Loucy (cell line): Measurements from ENCODE around the gene ASB8.
A peak's percentile ranks its signal among the peaks of the same experiment; 100 is the strongest.
"Not testable (repeated sequence)": the region's sequence is repeated elsewhere in the genome, so short reads cannot be mapped to it uniquely, and the experiment has no call there.

Experiments
- H2AFZ ChIP-seq: fragments of 200-600 bp; sonication (generic); 2 replicates; pipeline ENCODE4 v1.6.0; 2016; ENCODE audit warnings: antibody characterized with exemption, mild to moderate bottlenecking, low read length, moderate library complexity
- H3F3A ChIP-seq: fragments of 200-600 bp; 2 replicates; pipeline ENCODE4 v1.6.0; 2016; ENCODE audit warnings: antibody characterized with exemption, low read depth, mild to moderate bottlenecking
- H3K27me3 ChIP-seq: fragments of 200-600 bp; sonication (generic); 2 replicates; pipeline ENCODE4 v1.6.1; 2014; ENCODE audit warnings: low read length, mild to moderate bottlenecking; ENCODE audit not compliant: insufficient read depth, poor library complexity, severe bottlenecking
- H3K36me3 ChIP-seq: fragments of 200-600 bp; sonication (generic); 2 replicates; pipeline ENCODE4 v1.6.1; 2016; ENCODE audit warnings: low read length; ENCODE audit not compliant: insufficient read depth
- H3K4me1 ChIP-seq: fragments of 200-600 bp; sonication (generic); 2 replicates; pipeline ENCODE4 v1.5.1; 2014; ENCODE audit warnings: low read length, mild to moderate bottlenecking; ENCODE audit not compliant: insufficient read depth, poor library complexity, severe bottlenecking
- H3K4me2 ChIP-seq: fragments of 200-600 bp; sonication (generic); 2 replicates; pipeline ENCODE4 v1.6.0; 2014; ENCODE audit warnings: antibody characterized with exemption, low read length, low read depth, mild to moderate bottlenecking; ENCODE audit not compliant: poor library complexity, severe bottlenecking
- H3K4me3 ChIP-seq: fragments of 200-600 bp; sonication (generic); 2 replicates; pipeline ENCODE4 v1.5.1; 2014; ENCODE audit warnings: low read length, mild to moderate bottlenecking, mixed read lengths; ENCODE audit not compliant: poor library complexity, severe bottlenecking
- H3K79me2 ChIP-seq: fragments of 200-600 bp; sonication (generic); 2 replicates; pipeline ENCODE4 v1.6.1; 2014; ENCODE audit warnings: low read length; ENCODE audit not compliant: insufficient read depth
- H3K9ac ChIP-seq: fragments of 200-600 bp; sonication (generic); 2 replicates; pipeline ENCODE4 v1.6.0; 2014; ENCODE audit warnings: mild to moderate bottlenecking, low read depth, low read length, moderate library complexity; ENCODE audit not compliant: poor library complexity, severe bottlenecking
- H3K9me2 ChIP-seq: fragments of 200-600 bp; sonication (generic); replicated peaks from 2 replicates; pipeline ENCODE4 v1.6.1; 2016; ENCODE audit warnings: low read depth, low read length, mixed read lengths
- H3K9me3 ChIP-seq: fragments of 200-600 bp; sonication (generic); 2 replicates; pipeline ENCODE4 v1.6.1; 2014; ENCODE audit warnings: mild to moderate bottlenecking, antibody characterized with exemption, low read length, low read depth; ENCODE audit not compliant: insufficient read depth
- H4K20me1 ChIP-seq: fragments of 200-600 bp; sonication (generic); 2 replicates; pipeline ENCODE4 v1.6.0; 2014; ENCODE audit warnings: antibody characterized with exemption, low read length, mild to moderate bottlenecking; ENCODE audit not compliant: insufficient read depth, poor library complexity, severe bottlenecking
- EZH2phosphoT487 ChIP-seq: fragments of 200-600 bp; IDR thresholded peaks from 2 replicates; pipeline ENCODE4 v1.6.1; 2018; ENCODE audit warnings: antibody characterized with exemption, mild to moderate bottlenecking, moderate library complexity, borderline replicate concordance
- TF ChIP-seq, protein P1 (sequence below): fragments of 200-600 bp; sonication (generic); conservative IDR thresholded peaks from 2 replicates; pipeline ENCODE4 v1.5.1; 2014; ENCODE audit warnings: mild to moderate bottlenecking, antibody characterized with exemption, low read length

ASB8 gene

DNA sequence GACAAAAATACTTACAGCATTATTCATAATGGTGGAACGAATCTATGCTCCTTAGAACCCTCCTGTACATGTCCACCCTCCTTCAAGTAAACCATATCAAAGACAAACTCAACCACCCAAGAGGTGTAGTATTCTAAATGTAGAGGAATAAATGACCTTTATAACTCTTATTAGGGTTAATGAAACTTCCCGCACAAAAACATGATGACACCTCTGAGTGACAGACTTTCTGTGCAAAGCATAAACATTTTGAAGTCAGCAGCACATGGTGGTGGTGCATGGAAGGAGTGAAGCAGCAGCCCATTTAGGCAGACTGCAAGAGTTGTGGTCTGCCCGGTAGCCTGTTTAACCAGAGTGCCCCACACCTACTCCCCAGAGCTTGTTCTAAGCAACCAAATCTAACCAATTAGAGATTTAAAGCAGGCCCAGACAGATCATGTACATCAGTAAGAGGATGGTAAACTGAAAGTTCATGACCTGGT is 615 bp upstream of the ASB8 start:
- no peaks in the 10 kb centered on the region; the same call in 1 of the 2 replicates for H3K36me3 ChIP-seq
- no peaks in the 10 kb centered on the region for H3K27me3 ChIP-seq
- peaks cover 34% of the 10 kb centered on the region for H3K79me2 ChIP-seq
- 0 out of 2 replicates have a peak, but pooled peaks cover 3% of the 10 kb centered on the region for H3F3A ChIP-seq
- no peaks in the 10 kb centered on the region for H3K9me2 ChIP-seq
- peak overlapping the region; percentile 80 for H3K9ac ChIP-seq
- H3K9me3 ChIP-seq = no peaks in the 10 kb centered on the region
- peak overlapping the region; percentile 63 for H2AFZ ChIP-seq
- no peak for TF ChIP-seq EZH2phosphoT487
- TF ChIP-seq, protein P1, sequence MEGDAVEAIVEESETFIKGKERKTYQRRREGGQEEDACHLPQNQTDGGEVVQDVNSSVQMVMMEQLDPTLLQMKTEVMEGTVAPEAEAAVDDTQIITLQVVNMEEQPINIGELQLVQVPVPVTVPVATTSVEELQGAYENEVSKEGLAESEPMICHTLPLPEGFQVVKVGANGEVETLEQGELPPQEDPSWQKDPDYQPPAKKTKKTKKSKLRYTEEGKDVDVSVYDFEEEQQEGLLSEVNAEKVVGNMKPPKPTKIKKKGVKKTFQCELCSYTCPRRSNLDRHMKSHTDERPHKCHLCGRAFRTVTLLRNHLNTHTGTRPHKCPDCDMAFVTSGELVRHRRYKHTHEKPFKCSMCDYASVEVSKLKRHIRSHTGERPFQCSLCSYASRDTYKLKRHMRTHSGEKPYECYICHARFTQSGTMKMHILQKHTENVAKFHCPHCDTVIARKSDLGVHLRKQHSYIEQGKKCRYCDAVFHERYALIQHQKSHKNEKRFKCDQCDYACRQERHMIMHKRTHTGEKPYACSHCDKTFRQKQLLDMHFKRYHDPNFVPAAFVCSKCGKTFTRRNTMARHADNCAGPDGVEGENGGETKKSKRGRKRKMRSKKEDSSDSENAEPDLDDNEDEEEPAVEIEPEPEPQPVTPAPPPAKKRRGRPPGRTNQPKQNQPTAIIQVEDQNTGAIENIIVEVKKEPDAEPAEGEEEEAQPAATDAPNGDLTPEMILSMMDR = no peak
- H3K4me2 ChIP-seq = peak overlapping the region; percentile 73
- H3K4me3 ChIP-seq = peak overlapping the region; percentile 84
- H3K4me1 ChIP-seq = peaks cover 42% of the 10 kb centered on the region
- H4K20me1 ChIP-seq = no peaks in the 10 kb centered on the region

DNA sequence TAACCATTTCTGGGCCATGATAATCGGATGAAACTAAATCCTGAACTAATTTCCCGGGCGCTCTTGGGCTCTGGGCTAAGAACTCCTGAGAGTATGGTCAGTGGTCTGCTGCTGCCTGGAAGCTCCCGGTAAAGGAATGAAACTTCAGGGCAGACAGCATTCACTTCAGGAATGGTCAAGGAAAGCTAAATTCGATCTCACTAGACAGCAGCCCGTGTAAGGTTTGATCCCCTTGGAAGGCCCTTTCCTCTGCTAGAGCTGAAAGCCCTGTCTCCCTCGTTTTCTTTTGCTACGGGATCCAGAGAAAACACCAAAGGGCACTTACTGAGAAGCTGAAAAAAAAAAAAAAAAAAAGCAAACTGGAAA is 680 bp downstream of the ASB8 start:
- peaks cover 39% of the 10 kb centered on the region for H3K4me1 ChIP-seq
- peaks cover 2% of the 10 kb centered on the region; the same call in 1 of the 2 replicates for H3K36me3 ChIP-seq
- no peaks in the 10 kb centered on the region for H3K9me3 ChIP-seq
- peaks cover 34% of the 10 kb centered on the region for H3K79me2 ChIP-seq
- TF ChIP-seq EZH2phosphoT487 = no peak
- TF ChIP-seq, protein P1 = no peak
- peak overlapping the region; percentile 73 for H3K4me2 ChIP-seq
- no peaks in the 10 kb centered on the region for H3K9me2 ChIP-seq
- no peaks in the 10 kb centered on the region for H4K20me1 ChIP-seq
- peak overlapping the region; percentile 84 for H3K4me3 ChIP-seq
- peak overlapping the region; percentile 80 for H3K9ac ChIP-seq
- peak overlapping the region; percentile 88 for H2AFZ ChIP-seq
- no peaks in the 10 kb centered on the region for H3K27me3 ChIP-seq
- H3F3A ChIP-seq = 0 out of 2 replicates have a peak, but pooled peaks cover 3% of the 10 kb centered on the region

DNA sequence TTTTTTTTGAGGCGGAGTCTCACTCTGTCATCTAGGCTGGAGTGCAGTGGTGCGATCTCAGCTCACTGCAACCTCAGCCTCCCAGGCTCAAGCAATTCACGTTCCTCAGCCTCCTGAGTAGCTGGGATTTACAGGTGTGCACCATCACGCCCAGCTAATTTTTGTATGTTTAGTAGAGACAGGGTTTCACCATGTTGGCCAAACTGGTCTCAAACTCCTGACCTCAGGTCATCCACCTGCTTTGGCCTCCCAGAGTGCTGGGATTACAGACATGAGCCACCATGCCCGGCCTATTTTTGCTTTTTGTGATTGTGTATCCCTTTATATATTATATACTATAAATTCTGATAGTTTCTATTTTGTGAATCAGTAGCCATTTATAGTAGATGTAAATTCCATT is 1.5 kb downstream of the ASB8 start:
- not testable (repeated sequence) for H3K4me2 ChIP-seq, H3F3A ChIP-seq, H3K36me3 ChIP-seq, H3K9me3 ChIP-seq, H2AFZ ChIP-seq, H3K27me3 ChIP-seq, H3K9me2 ChIP-seq, H4K20me1 ChIP-seq
- Histone ChIP-seq H3K4me3 (peak overlapping the region; percentile 84), H3K9ac (peak overlapping the region; percentile 80), H3K79me2 (peaks cover 34% of the 10 kb centered on the region), H3K4me1 (peaks cover 31% of the 10 kb centered on the region)

DNA sequence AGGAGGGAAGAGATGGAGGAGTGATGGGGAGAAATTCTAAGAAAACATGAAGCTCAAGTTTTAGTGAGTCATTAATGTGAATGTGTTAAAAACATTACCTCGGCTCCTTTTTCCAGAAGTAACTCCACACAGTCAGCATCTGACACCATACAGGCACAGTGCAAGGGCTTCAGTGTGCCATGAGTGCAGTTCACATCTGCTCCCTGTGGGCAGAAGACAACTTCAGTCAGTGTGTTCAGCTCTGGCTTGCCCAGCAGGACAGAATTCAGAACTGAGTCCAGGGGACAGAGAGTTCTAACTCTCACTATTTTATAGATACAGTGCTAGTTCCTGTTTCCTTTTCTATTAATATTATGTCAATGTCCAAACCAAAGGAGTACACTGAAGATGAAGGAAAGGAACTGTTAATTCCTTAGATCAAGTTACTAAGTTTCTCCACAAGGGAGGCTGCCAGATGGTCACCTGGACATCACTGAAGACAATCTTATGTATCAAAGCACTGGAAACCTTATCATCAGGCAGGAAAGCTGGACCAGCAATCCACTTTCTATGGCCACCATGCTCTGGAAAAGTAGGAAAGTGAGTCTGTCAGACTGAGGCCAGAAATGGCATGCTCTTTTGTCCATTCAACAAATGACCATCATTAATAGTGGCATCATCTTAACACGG is 6.1 kb downstream of the ASB8 start:
- Histone ChIP-seq H3F3A (no peaks in the 10 kb centered on the region), H3K9me3 (no peaks in the 10 kb centered on the region), H3K9ac (no peak overlapping the region), H3K4me1 (peaks cover 15% of the 10 kb centered on the region), H3K79me2 (peaks cover 26% of the 10 kb centered on the region), H3K27me3 (no peaks in the 10 kb centered on the region), H4K20me1 (no peaks in the 10 kb centered on the region), H3K9me2 (no peaks in the 10 kb centered on the region), H2AFZ (no peak overlapping the region), H3K4me3 (no peak overlapping the region), H3K36me3 (peaks cover 35% of the 10 kb centered on the region), H3K4me2 (no peak overlapping the region)
- TF ChIP-seq, protein P1 = no peak
- no peak for TF ChIP-seq EZH2phosphoT487
